Gastrocnemius medialis (tissue), 4 donors: ENCODE measurements around the gene ZNF283. TPM values are rescaled to one million over a fixed set of nuclear protein-coding genes. Genes with fewer than 3 reads are reported as not detected.
"Not testable (repeated sequence)": the region's sequence is repeated elsewhere in the genome, so short reads cannot be mapped to it uniquely, and the experiment has no call there.

Experiments used
- ATAC-seq, 2 donors: fragments of 150-250 bp; one replicate each; pipeline ENCODE4 v1.9.1; 2016
- DNase-seq, 2 donors: peaks; one replicate each; pipeline ENCODE4 v3.0.0-alpha.2; 2019
- H3K27ac ChIP-seq, 4 donors: fragments of 200-600 bp; sonication (generic); 1 replicate in 1 of 4; 2 replicates in 3 of 4; pipeline ENCODE4 v1.5.1; 2016 to 2018; ENCODE audit warnings: mild to moderate bottlenecking in 2 of 4, moderate library complexity in 1 of 4
- H3K27me3 ChIP-seq, 3 donors: fragments of 200-600 bp; sonication (generic) in 2 of 3; 1 replicate in 1 of 3; 2 replicates in 2 of 3; pipeline versions ENCODE4 v1.5.1 to v1.6.0; 2016 to 2019; ENCODE audit warnings: mild to moderate bottlenecking in 1 of 3, moderate library complexity in 1 of 3
- H3K36me3 ChIP-seq, 2 donors: fragments of 200-600 bp; sonication (generic) in 1 of 2; one replicate each; pipeline ENCODE4 v1.5.1; 2017 to 2018
- H3K4me1 ChIP-seq, 2 donors: fragments of 200-600 bp; sonication (generic) in 1 of 2; one replicate each; pipeline ENCODE4 v1.5.1; 2016 to 2017; ENCODE audit warnings: mild to moderate bottlenecking in 2 of 2
- H3K4me3 ChIP-seq, 4 donors: fragments of 200-600 bp; sonication (generic) in 3 of 4; 1 replicate in 1 of 4; 2 replicates in 3 of 4; pipeline ENCODE4 v1.5.1; 2016 to 2019; ENCODE audit warnings: mild to moderate bottlenecking in 2 of 4
- H3K9me3 ChIP-seq, 3 donors: fragments of 200-600 bp; sonication (generic) in 2 of 3; 1 replicate in 1 of 3; 2 replicates in 2 of 3; pipeline ENCODE4 v1.5.1; 2016 to 2019
- CTCF ChIP-seq, 5 experiments: fragments of 450-650 bp in 3 of 5; fragments of 200-600 bp in 2 of 5; sonication (generic) in 2 of 5; IDR thresholded peaks in 4 of 5; conservative IDR thresholded peaks in 1 of 5; 1 replicate in 4 of 5; 2 replicates in 1 of 5; pipeline ENCODE4 v1.5.1; 2016 to 2019; ENCODE audit warnings: antibody characterized with exemption in 5 of 5, mild to moderate bottlenecking in 3 of 5, moderate library complexity in 3 of 5
- POLR2A ChIP-seq, 2 donors: fragments of 450-650 bp; IDR thresholded peaks; one replicate each; pipeline ENCODE4 v1.6.1; 2017; ENCODE audit warnings: antibody characterized with exemption in 2 of 2, mild to moderate bottlenecking in 2 of 2, moderate library complexity in 2 of 2
- in situ Hi-C, 4 donors: fragments of 200-750 bp; cut with MboI; loops; one replicate each; pipeline versions ENCODE4 v1.15.0 to v1.8.0; 2017; ENCODE audit warnings: low sequenced_read_pairs in 4 of 4
- intact Hi-C: fragments of 100-400 bp; cut with DNase I; formaldehyde crosslinking; loops from one replicate; pipeline ENCODE4 v1.15.1; 2023; ENCODE audit warnings: low total_unique reads
- total RNA-seq, 4 donors: library from RNA; depleted of rRNA; stranded (reverse); fragments of >200 nt; gene quantifications; one replicate each; pipeline versions ENCODE4 v1.1.0 to v1.2.3, GENCODE V29; 2016

ZNF283 gene
- total RNA-seq, 4 donors from 2014 or later = 1.4 to 7.3 (median 2.1) TPM

- H3K9me3 ChIP-seq = no peaks in the 10 kb centered on the region
- in situ Hi-C loops (no loop called here), intact Hi-C loops (no loop called here)
- H3K4me1 ChIP-seq = no peaks in the 10 kb centered on the region
- H3K27ac ChIP-seq = no peak overlapping the region
- peaks cover 0 to 25% (median 21%) of the 10 kb centered on the region in 3 donors for H3K27me3 ChIP-seq
- H3K36me3 ChIP-seq = no peaks in the 10 kb centered on the region
- TF ChIP-seq CTCF (IDR thresholded peaks at IDR 0.05 in 4 of 5, conservative IDR thresholded peaks at IDR 0.05 in 1 of 5) (no peak), POLR2A (IDR thresholded peaks at IDR 0.05) (no peak)
- no peak for ATAC-seq
- H3K4me3 ChIP-seq = peak overlapping the region in 3 of 4 donors; percentile 38 to 45 (median 40)
- no peak for DNase-seq
Measured at GRCh38 chr19:43798546-43799409, 28.3 kb upstream of the ZNF283 start.

- Histone ChIP-seq H3K4me1 (no peaks in the 10 kb centered on the region), H3K4me3 (no peak overlapping the region), H3K27ac (no peak overlapping the region), H3K9me3 (no peaks in the 10 kb centered on the region), H3K27me3 (peaks cover 0 to 25% (median 21%) of the 10 kb centered on the region in 3 donors), H3K36me3 (no peaks in the 10 kb centered on the region)
- DNase-seq (no peak), ATAC-seq (no peak)
- TF ChIP-seq POLR2A (IDR thresholded peaks at IDR 0.05) = no peak
- no peak for TF ChIP-seq CTCF (IDR thresholded peaks at IDR 0.05 in 4 of 5, conservative IDR thresholded peaks at IDR 0.05 in 1 of 5)
- in situ Hi-C loops = no loop called here
- intact Hi-C loops = no loop called here
Measured at GRCh38 chr19:43799502-43800142, 27.5 kb upstream of the ZNF283 start.

- Histone ChIP-seq H3K27me3 (peaks cover 0 to 21% (median 13%) of the 10 kb centered on the region in 3 donors), H3K36me3 (no peaks in the 10 kb centered on the region), H3K9me3 (no peaks in the 10 kb centered on the region), H3K27ac (no peak within 1 kb of the TSS), H3K4me1 (no peaks in the 10 kb centered on the region), H3K4me3 (no peak within 1 kb of the TSS)
- no peak for ATAC-seq
- intact Hi-C loops (no loop called here), in situ Hi-C loops (no loop called here)
- TF ChIP-seq CTCF (IDR thresholded peaks at IDR 0.05 in 4 of 5, conservative IDR thresholded peaks at IDR 0.05 in 1 of 5) (no peak), POLR2A (IDR thresholded peaks at IDR 0.05) (no peak)
- DNase-seq = no peak
Measured at GRCh38 chr19:43802216-43802951, 24.7 kb upstream of the ZNF283 start, which contains the start of gene LYPD5. Gene LYPD5 (minus strand): TSS chr19:43802447. CDS start chr19:43802380, 67 bp downstream.

GRCh38 chr19:43804432-43804831, 22.7 kb upstream of the ZNF283 start:
- in situ Hi-C loops = no loop called here
- no peak overlapping the region for H3K27ac ChIP-seq
- no peak for DNase-seq

GRCh38 chr19:43806401-43806800, 20.7 kb upstream of the ZNF283 start:
- H3K36me3 ChIP-seq, H3K4me1 ChIP-seq, H3K4me3 ChIP-seq, H3K27me3 ChIP-seq, intact Hi-C loops, ATAC-seq, DNase-seq, H3K27ac ChIP-seq, in situ Hi-C loops, H3K9me3 ChIP-seq: not testable (repeated sequence)

More at GRCh38 chr19:43804432-43804831, 22.7 kb upstream of the ZNF283 start:
- ATAC-seq = no peak
- no peaks in the 10 kb centered on the region for H3K36me3 ChIP-seq
- no peaks in the 10 kb centered on the region for H3K9me3 ChIP-seq
- H3K4me3 ChIP-seq = no peak overlapping the region
- no peaks in the 10 kb centered on the region for H3K4me1 ChIP-seq
- intact Hi-C loops = no loop called here
- peaks cover 0 to 7% (median 0%) of the 10 kb centered on the region in 3 donors for H3K27me3 ChIP-seq
- TF ChIP-seq CTCF (IDR thresholded peaks at IDR 0.05 in 4 of 5, conservative IDR thresholded peaks at IDR 0.05 in 1 of 5) = no peak
- TF ChIP-seq POLR2A (IDR thresholded peaks at IDR 0.05) = no peak
